ENCODE data around the gene LRIT1.

GRCh38 chr10:84221916-84222315, 19.4 kb downstream of the LRIT1 start:
- no peak for TF ChIP-seq CTCF (IDR thresholded peaks at IDR 0.05; ENCODE audit: extremely low read depth in 1 of 2, insufficient read depth in 1 of 2, low read depth in 1 of 2, low read length in 2 of 2)
- TF ChIP-seq EZH2 (IDR thresholded peaks at IDR 0.05; ENCODE audit: borderline replicate concordance, low read depth, low read length, severe bottlenecking), result no peak
